ENCODE results near the gene GPR132. TPM values are rescaled to one million over a fixed set of nuclear protein-coding genes. Genes with fewer than 3 reads are reported as not detected.

The GPR132 gene
- total RNA-seq, 3 donors from 2014 or later (not counting 1 experiment from before 2014, with no cell fraction given), result 18.2 to 30.3 (median 26.7) TPM

DNA sequence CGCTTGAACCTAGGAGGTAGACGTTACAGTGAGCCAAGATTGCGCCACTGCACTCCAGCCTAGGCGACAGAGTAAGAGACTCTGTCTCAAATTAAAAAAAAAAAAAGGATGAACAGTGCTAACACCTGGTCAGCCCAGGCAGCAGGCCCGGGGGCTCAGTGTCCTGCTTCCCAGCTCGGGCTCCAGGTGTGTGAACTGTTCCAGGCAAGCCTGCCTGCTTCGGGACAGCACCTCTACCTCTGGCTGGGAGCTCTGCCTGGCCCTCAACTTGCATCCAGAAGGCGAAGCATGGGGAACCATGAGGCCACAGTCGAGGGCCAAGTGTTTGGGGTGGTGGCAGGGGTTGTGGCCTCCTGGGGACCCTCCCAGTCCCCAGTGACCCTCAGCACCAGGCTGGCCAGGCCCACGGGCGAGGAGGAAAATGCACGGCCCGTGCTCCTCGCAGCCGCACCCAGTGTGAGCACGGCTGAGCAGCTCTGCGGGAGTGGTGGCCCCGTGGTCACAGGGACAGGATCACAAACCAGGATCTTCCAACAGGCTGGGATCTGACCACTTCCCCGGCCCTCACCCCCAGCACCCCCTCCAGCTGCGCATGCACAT is 59.8 kb downstream of the GPR132 start:
- no peak overlapping the region for H3K27ac ChIP-seq (ENCODE audit: low read length)

More for the DNA sequence above, 59.8 kb downstream of the GPR132 start:
- no peak overlapping the region for H3K4me3 ChIP-seq (ENCODE audit: low read length)
- 88% methylated on average over 20 of the region's 20 CpGs for WGBS (ENCODE audit: insufficient coverage)
- H3K36me3 ChIP-seq (ENCODE audit: control insufficient read depth, insufficient read depth, low read length), result peaks cover 14% of the 10 kb centered on the region
- TF ChIP-seq, protein P1, sequence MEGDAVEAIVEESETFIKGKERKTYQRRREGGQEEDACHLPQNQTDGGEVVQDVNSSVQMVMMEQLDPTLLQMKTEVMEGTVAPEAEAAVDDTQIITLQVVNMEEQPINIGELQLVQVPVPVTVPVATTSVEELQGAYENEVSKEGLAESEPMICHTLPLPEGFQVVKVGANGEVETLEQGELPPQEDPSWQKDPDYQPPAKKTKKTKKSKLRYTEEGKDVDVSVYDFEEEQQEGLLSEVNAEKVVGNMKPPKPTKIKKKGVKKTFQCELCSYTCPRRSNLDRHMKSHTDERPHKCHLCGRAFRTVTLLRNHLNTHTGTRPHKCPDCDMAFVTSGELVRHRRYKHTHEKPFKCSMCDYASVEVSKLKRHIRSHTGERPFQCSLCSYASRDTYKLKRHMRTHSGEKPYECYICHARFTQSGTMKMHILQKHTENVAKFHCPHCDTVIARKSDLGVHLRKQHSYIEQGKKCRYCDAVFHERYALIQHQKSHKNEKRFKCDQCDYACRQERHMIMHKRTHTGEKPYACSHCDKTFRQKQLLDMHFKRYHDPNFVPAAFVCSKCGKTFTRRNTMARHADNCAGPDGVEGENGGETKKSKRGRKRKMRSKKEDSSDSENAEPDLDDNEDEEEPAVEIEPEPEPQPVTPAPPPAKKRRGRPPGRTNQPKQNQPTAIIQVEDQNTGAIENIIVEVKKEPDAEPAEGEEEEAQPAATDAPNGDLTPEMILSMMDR (IDR thresholded peaks at IDR 0.05), result no peak
- no peaks in the 10 kb centered on the region for H3K27me3 Mint-ChIP-seq (ENCODE audit: low read depth in 2 of 2)
- H3K27ac Mint-ChIP-seq, result no peak overlapping the region
- intact Hi-C loops (cut with micrococcal nuclease), result no loop called here
- H3K9me3 ChIP-seq (ENCODE audit: control insufficient read depth, insufficient read depth, low read length), result no peaks in the 10 kb centered on the region
- H3K27me3 ChIP-seq (ENCODE audit: control insufficient read depth, insufficient read depth, low read length), result no peaks in the 10 kb centered on the region
- no peak overlapping the region for H3K4me3 Mint-ChIP-seq
- ATAC-seq, result no peak
- H3K9me3 Mint-ChIP-seq, result no peaks in the 10 kb centered on the region
- no peaks in the 10 kb centered on the region for H3K4me1 Mint-ChIP-seq
- H3K4me1 ChIP-seq (ENCODE audit: control insufficient read depth, insufficient read depth, low read length), result no peaks in the 10 kb centered on the region
- DNase-seq, result no peak
- no peaks in the 10 kb centered on the region for H3K36me3 Mint-ChIP-seq

Other genes with a start within 250 kb of the GPR132 start
- gene CEP170B, start 200.2 kb downstream of the GPR132 start, total RNA-seq, result under 1 TPM; 0.24 to 0.72 (median 0.30) TPM
- 1 to 10 TPM; 1.7 to 7.2 (median 2.9) TPM for gene PLD4, start 140.6 kb downstream of the GPR132 start, total RNA-seq
- gene AHNAK2, start 87.1 kb downstream of the GPR132 start, total RNA-seq, result under 1 TPM in 1 of 3 donors, not detected in 2; 0.05 TPM
- gene CLBA1, start 79.6 kb downstream of the GPR132 start, total RNA-seq, result 1 to 10 TPM; 1.2 to 1.8 (median 1.3) TPM
- 10 to 100 TPM; 10.3 to 20.7 (median 16.6) TPM for gene CDCA4, start 44.3 kb downstream of the GPR132 start, total RNA-seq
- gene JAG2, start 103.3 kb upstream of the GPR132 start, total RNA-seq, result 1 to 10 TPM; 3.5 to 6.6 (median 6.1) TPM
- gene NUDT14, start 115.9 kb upstream of the GPR132 start, total RNA-seq, result 10 to 100 TPM; 16.0 to 32.9 (median 22.8) TPM
- gene BTBD6, start 183.1 kb upstream of the GPR132 start, total RNA-seq, result 10 to 100 TPM; 30.9 to 48.7 (median 44.2) TPM
- 10 to 100 TPM; 82.4 to 92.7 (median 87.4) TPM for gene BRF1, start 235.6 kb upstream of the GPR132 start, total RNA-seq
- 10 to 100 TPM; 58.4 to 76.5 (median 69.2) TPM for gene PACS2, start 249.3 kb upstream of the GPR132 start, total RNA-seq